GM23248 (cell line): ENCODE measurements around the gene CDK5RAP3.

ENCODE experiments used
- EZH2 ChIP-seq: fragments of 200-600 bp; sonication (generic); IDR thresholded peaks from 2 replicates; pipeline ENCODE4 v1.6.1; 2018; ENCODE audit warnings: antibody characterized with exemption, mild to moderate bottlenecking; ENCODE audit not compliant: insufficient read depth, poor library complexity, severe bottlenecking
- EZH2phosphoT487 ChIP-seq: fragments of 200-600 bp; sonication (generic); IDR thresholded peaks from 2 replicates; pipeline ENCODE4 v1.6.1; 2018; ENCODE audit warnings: antibody characterized with exemption, moderate library complexity, mild to moderate bottlenecking, low read depth; ENCODE audit not compliant: insufficient read depth

DNA sequence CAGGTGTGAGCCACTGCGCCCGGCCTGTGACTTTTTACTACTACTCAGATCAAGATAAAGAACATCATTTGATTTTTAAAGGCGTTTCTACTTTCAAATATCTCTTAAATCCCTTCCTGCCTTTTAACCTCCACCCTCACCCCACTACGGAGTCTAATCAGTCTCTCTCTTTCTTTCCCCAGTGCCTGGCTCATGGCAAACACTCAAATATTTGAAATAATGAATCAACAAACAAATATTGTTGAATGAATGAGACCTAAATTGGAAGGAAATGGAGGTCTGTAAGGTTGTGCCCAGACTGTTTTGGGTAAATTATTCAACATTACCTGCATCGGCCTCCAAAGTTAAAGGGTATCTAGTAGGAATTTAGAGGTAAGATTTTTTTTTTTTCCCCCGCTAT lies 52.0 kb downstream of the CDK5RAP3 start:
- TF ChIP-seq EZH2 (no peak), EZH2phosphoT487 (no peak)
